NK-92 (cell line): ENCODE results near the gene USP24.

Source experiments
- DNase-seq: peaks from one replicate; lab custom pipeline; 2025; ENCODE audit not compliant: unreplicated experiment; lab: John Stamatoyannopoulos, UW

Gene USP24

GRCh38 chr1:55070293-55071164 lies 144.6 kb downstream of the USP24 start:
- no peak for DNase-seq

- no peak for DNase-seq
These were observed 145.9 kb downstream of the USP24 start for GRCh38 chr1:55069280-55069679.

DNA sequence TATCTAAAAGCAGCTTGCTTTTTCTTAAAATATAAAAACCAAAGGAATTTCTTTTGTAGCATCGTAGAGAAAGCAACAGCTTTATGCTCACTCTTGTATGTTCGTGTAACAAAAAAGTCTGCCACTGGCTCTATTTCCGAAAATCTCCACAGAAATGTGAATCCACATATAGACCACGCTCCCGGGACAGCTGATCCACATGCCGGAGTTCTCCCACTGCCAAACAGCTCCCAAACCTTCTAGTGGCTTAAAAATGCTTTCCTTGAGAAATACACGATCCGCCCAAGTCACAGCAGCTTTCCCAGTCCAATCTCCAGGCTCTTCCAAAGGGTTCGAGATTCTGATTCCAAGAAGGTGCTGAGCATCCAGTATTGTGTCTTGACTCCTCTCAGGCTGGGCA lies 146.5 kb downstream of the USP24 start:
- DNase-seq: no peak

- no peak for DNase-seq
These were observed 147.2 kb downstream of the USP24 start for GRCh38 chr1:55067914-55068313.

DNA sequence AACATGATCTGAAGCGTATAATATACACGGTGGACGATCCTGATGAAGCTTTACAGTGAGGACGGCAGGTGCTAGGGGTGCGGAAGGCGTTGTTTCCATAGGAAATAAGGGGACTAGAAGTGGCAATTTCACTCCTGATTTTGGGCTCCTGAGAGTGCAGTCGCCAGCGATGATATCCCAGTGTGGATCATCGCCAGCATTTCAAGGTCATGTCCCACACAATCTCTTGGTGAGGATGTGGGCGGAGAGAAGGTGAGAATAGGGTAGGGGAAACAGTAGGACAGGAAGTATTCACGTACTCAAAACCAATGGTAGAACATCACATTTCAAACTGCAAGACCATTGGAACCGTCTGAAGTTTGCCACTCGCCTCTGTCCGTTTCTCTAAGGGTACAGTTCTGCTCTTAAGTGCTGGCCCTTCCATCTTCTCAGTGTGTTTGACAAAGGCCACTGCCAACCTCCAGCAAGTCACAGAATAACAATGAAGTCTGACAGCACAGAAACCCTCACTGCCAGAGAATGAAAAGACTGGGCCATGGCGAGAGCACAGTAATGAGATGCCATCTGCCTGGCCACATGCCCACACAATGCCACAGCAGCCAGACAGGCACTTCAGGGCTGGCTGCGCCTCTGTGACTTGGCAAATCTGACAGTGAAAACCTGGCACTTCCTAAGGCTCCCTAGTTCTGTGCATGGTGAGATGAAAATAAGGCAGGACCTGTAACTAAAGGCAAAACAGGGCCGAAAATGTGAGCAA lies 148.0 kb downstream of the USP24 start:
- DNase-seq: no peak

DNA sequence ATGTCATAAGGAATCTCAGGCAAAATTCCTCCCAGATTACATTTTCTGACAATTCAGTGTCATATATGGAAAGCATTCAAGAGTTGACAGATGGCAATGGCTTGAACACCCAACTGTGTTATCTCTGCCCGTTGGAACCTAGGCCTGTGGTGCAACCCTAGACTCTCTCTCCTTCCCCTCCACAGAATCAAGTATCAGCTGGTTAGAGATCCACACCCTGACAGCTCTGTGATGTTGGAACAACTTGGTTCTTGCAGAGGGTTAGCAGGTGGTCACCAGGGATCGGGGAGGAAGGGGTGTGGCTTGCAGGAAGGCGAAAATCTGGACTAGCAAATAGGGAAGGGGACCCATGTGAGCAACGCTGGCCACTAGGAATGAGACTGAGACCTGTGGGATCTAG lies 149.5 kb downstream of the USP24 start:
- no peak for DNase-seq

DNA sequence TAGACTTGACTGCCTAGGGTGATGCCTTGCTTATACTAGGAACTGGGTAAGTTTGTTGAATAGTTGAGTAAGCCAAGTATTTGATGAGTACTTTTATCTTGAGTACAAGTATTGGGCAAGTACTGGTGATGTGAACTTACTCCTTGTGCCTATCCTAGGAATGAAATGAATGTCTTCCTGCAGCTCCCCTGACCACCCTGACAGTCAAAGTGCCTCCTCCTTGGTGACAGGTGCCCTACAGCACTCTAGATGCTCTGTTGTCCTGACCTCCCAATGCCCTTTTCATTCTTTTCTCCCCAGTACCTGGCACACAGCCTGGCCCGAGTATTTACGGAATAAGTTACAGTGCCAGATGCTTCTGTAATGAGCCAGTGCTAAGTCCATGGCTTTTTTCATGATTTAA lies 150.3 kb downstream of the USP24 start:
- DNase-seq: no peak

DNA sequence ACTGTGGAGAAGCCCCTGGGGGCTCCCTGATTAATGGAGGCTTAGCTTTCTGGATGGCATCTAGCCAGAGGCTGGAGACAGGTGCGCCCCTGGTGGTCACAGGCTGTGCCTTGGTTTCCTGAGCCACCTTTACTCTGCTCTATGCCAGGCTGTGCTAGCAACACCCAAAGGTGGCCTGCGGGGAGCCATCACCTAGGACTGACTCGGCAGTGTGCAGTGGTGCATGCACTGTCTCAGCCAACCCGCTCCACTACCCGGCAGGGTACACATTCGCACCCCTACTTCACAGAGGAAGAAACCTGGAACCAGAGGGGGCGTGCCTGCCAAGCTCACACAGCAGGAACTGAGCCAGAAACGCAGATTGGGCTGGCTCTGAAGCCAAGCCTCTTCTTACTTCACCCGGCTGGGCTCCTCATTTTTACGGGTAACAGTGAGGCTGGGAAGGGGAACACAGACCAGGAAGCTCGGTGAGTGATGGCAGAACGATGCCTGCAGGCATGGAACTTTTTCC lies 151.0 kb downstream of the USP24 start:
- no peak for DNase-seq

GRCh38 chr1:55063577-55063942 lies 151.6 kb downstream of the USP24 start:
- no peak for DNase-seq

GRCh38 chr1:55062801-55063576 lies 152.2 kb downstream of the USP24 start:
- no peak for DNase-seq

GRCh38 chr1:55061706-55062321 lies 153.3 kb downstream of the USP24 start:
- DNase-seq: no peak

DNA sequence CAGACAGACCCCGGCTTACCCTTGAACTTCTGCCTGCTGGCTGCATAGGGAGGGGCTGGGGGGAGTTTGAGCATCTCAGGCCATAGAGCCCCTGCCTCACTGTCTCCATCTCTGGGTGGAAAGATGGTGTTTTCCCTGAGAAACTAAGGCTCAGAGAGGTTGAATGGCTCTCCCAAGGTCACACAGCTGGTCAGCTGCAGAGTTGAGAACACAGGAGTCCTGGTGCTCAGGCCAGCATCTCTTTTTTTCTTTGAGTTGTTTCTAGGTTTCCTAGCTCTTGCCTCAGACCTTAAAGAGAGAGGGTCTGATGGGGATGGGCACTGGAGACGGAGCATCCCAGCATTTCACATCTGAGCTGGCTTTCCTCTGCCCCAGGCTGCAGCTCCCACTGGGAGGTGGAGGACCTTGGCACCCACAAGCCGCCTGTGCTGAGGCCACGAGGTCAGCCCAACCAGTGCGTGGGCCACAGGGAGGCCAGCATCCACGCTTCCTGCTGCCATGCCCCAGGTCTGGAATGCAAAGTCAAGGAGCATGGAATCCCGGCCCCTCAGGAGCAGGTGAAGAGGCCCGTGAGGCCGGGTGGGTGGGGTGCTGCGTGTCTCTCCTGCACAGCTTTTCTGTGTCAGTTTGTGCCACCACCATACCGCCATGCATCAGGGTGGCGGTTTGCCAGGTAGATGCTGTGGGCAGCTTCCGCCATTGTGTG lies 154.0 kb downstream of the USP24 start:
- no peak for DNase-seq

- DNase-seq: no peak
These were observed 154.8 kb downstream of the USP24 start for GRCh38 chr1:55060133-55060999.

- DNase-seq: no peak
These were observed 155.6 kb downstream of the USP24 start for GRCh38 chr1:55059302-55060132.

GRCh38 chr1:55057956-55058298 lies 157.2 kb downstream of the USP24 start:
- DNase-seq: no peak

DNA sequence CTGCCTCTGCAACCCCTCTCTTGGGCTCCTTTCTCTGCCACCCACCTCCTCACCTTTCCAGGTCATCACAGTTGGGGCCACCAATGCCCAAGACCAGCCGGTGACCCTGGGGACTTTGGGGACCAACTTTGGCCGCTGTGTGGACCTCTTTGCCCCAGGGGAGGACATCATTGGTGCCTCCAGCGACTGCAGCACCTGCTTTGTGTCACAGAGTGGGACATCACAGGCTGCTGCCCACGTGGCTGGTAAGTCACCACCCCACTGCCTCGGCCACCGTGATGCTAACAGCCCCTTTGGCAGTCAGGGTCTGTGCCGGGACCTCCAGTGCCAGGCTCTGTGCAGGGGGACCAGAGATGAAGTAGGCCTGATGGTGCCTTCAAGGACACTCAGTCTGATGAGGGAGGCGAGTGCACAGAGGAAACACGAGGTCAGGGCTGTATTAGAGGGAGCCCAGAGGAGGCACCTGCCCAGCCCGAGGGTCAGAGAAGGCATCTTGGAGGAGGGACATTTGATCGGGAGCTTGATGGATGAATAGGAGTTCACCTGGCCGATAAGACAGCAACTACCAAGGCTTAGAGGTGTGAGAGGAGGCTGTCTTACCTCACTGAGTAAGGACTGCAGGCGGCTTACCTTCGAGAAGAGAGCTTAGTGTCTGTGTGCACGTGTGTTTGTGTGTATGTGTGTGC lies 157.8 kb downstream of the USP24 start:
- no peak for DNase-seq

DNA sequence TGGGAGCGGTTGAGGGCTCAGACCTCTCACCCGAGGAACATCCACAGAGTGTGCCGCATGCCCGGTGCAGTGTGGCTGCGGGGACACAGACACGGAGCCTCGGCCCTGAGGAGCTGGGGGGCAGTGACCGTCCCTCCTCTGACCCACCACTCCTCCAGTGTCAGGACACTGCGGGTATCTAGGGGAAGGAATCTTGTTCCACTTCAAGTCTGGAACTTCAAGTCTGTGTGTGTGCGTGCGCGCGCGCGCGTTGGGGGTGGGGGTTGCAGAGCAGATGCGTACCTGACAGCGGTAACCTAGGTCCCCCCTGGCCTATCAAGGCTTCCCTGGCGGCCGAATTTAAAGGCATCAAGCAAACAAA lies 158.6 kb downstream of the USP24 start:
- no peak for DNase-seq

DNA sequence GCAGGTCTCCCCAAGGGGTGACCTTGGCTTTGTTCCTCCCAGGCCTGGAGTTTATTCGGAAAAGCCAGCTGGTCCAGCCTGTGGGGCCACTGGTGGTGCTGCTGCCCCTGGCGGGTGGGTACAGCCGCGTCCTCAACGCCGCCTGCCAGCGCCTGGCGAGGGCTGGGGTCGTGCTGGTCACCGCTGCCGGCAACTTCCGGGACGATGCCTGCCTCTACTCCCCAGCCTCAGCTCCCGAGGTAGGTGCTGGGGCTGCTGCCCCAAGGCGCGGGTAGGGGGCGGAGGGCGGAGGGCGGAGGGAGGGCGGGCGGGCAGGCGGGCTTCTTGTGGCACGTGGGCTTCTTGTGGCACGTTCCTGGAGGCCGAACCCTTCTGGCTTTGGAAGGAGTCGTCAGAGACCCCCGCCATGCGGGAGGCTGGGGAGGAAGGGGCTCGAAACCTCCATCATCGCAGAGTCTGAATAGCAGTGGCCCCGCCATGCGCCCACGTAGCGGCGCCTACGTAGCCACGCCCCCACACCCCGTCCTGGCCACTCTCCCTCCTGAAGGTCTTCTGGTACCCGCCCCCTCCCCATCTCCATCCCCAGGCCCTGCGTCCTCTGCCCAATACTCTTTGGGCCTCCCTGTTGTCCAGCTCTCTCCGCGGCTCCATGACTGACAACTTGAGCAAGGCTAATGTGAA lies 159.1 kb downstream of the USP24 start:
- DNase-seq: no peak
